Gastrocnemius medialis (tissue), 4 donors: Measurements from ENCODE around the gene ARHGAP26. TPM values are rescaled to one million over a fixed set of nuclear protein-coding genes. Genes with fewer than 3 reads are reported as not detected.

Source experiments
- ATAC-seq, 2 donors: fragments of 150-250 bp; one replicate each; pipeline ENCODE4 v1.9.1; 2016
- DNase-seq, 2 donors: peaks; one replicate each; pipeline ENCODE4 v3.0.0-alpha.2; 2019
- H3K27ac ChIP-seq, 4 donors: fragments of 200-600 bp; sonication (generic); 1 replicate in 1 of 4; 2 replicates in 3 of 4; pipeline ENCODE4 v1.5.1; 2016 to 2018; ENCODE audit warnings: mild to moderate bottlenecking in 2 of 4, moderate library complexity in 1 of 4
- H3K27me3 ChIP-seq, 3 donors: fragments of 200-600 bp; sonication (generic) in 2 of 3; 1 replicate in 1 of 3; 2 replicates in 2 of 3; pipeline versions ENCODE4 v1.5.1 to v1.6.0; 2016 to 2019; ENCODE audit warnings: mild to moderate bottlenecking in 1 of 3, moderate library complexity in 1 of 3
- H3K36me3 ChIP-seq, 2 donors: fragments of 200-600 bp; sonication (generic) in 1 of 2; one replicate each; pipeline ENCODE4 v1.5.1; 2017 to 2018
- H3K4me1 ChIP-seq, 2 donors: fragments of 200-600 bp; sonication (generic) in 1 of 2; one replicate each; pipeline ENCODE4 v1.5.1; 2016 to 2017; ENCODE audit warnings: mild to moderate bottlenecking in 2 of 2
- H3K4me3 ChIP-seq, 4 donors: fragments of 200-600 bp; sonication (generic) in 3 of 4; 1 replicate in 1 of 4; 2 replicates in 3 of 4; pipeline ENCODE4 v1.5.1; 2016 to 2019; ENCODE audit warnings: mild to moderate bottlenecking in 2 of 4
- H3K9me3 ChIP-seq, 3 donors: fragments of 200-600 bp; sonication (generic) in 2 of 3; 1 replicate in 1 of 3; 2 replicates in 2 of 3; pipeline ENCODE4 v1.5.1; 2016 to 2019
- CTCF ChIP-seq, 5 experiments: fragments of 450-650 bp in 3 of 5; fragments of 200-600 bp in 2 of 5; sonication (generic) in 2 of 5; IDR thresholded peaks in 4 of 5; conservative IDR thresholded peaks in 1 of 5; 1 replicate in 4 of 5; 2 replicates in 1 of 5; pipeline ENCODE4 v1.5.1; 2016 to 2019; ENCODE audit warnings: antibody characterized with exemption in 5 of 5, mild to moderate bottlenecking in 3 of 5, moderate library complexity in 3 of 5
- POLR2A ChIP-seq, 2 donors: fragments of 450-650 bp; IDR thresholded peaks; one replicate each; pipeline ENCODE4 v1.6.1; 2017; ENCODE audit warnings: antibody characterized with exemption in 2 of 2, mild to moderate bottlenecking in 2 of 2, moderate library complexity in 2 of 2
- in situ Hi-C, 4 donors: fragments of 200-750 bp; cut with MboI; loops; one replicate each; pipeline versions ENCODE4 v1.15.0 to v1.8.0; 2017; ENCODE audit warnings: low sequenced_read_pairs in 4 of 4
- intact Hi-C: fragments of 100-400 bp; cut with DNase I; formaldehyde crosslinking; loops from one replicate; pipeline ENCODE4 v1.15.1; 2023; ENCODE audit warnings: low total_unique reads
- total RNA-seq, 4 donors: library from RNA; depleted of rRNA; stranded (reverse); fragments of >200 nt; gene quantifications; one replicate each; pipeline versions ENCODE4 v1.1.0 to v1.2.3, GENCODE V29; 2016

ARHGAP26 gene
- total RNA-seq, 4 donors from 2014 or later: 9.1 to 22.4 (median 13.4) TPM

DNA sequence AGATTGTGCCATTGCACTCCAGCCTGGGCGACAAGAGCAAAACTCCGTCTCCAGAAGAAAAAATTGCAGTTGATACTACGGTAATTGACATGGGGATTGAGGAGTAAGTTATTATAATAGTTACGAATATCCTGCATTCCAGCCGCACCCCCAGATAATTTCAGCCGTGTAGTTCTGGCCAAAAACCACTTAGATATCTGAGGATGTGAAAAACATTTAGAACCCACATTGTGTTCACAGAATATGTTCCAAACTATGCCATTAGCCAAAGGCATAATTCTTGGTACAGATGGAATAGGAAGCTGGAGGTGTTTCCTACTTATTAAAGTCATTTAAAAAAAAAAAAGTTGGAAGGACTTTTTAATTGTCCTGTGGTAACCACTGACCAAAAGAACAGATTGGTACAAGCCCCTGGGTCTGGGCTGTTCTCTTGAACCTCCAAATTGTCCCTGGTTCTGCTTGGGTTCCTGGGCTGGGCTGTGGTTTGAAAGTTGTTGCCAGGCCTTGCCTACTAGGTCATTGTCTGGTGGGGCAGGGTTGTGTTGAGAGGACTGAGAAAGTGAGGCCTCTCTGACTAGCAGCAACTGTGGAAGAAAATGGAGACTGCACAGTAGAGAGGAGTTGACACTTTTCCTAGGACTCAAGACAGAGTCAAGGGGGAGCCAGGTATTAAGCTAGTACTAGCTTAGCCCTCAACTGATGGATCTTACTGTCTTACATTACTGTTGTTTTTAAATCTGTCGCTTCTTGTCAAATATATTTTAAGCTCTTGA is 434.5 kb downstream of the ARHGAP26 start:
- peaks cover 22 to 34% of the 10 kb centered on the region in 2 donors for H3K4me1 ChIP-seq
- peak overlapping the region; percentile 11 to 52 (median 38) for H3K27ac ChIP-seq
- no peaks in the 10 kb centered on the region for H3K9me3 ChIP-seq
- ATAC-seq (no peak), DNase-seq (no peak)
- TF ChIP-seq CTCF (IDR thresholded peaks at IDR 0.05 in 4 of 5, conservative IDR thresholded peaks at IDR 0.05 in 1 of 5): no peak
- no peak for TF ChIP-seq POLR2A (IDR thresholded peaks at IDR 0.05)
- H3K36me3 ChIP-seq: no peaks in the 10 kb centered on the region
- no peak overlapping the region for H3K4me3 ChIP-seq
- intact Hi-C loops (loop anchor here (10.0 kb wide), 1 partner anchor 270 kb away; no protein-coding TSS in a partner anchor), in situ Hi-C loops (no loop called here)
- no peaks in the 10 kb centered on the region for H3K27me3 ChIP-seq

DNA sequence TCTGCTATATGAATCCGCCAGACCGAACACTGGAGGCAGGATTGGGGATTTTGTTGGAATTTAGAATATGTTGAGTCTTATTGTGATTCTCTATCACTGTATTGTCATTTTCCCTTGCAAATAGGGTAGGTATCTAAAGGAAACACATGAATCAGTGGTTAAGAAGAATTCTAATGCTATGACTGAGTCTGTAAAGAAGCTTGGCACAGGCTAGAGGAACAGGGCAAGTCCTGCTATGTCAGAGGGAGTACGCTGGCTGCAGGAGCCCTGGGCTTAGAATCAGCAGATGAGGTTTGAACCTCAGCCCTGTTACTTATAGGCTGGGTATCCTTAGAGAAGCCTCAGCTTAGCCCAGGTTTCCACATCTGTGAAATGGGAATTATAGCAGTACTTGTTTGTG is 435.2 kb downstream of the ARHGAP26 start:
- DNase-seq: no peak
- H3K27ac ChIP-seq: peak overlapping the region in 3 of 4 donors; percentile 11 to 52 (median 43)

GRCh38 chr5:143205883-143206195 is 435.7 kb downstream of the ARHGAP26 start:
- Histone ChIP-seq H3K4me1 (peaks cover 22 to 25% of the 10 kb centered on the region in 2 donors), H3K4me3 (no peak overlapping the region), H3K9me3 (no peaks in the 10 kb centered on the region), H3K27ac (peak overlapping the region in 1 of 4 donors; percentile 4), H3K36me3 (no peaks in the 10 kb centered on the region), H3K27me3 (no peaks in the 10 kb centered on the region)
- in situ Hi-C loops (no loop called here), intact Hi-C loops (loop anchor here (10.0 kb wide), 1 partner anchor 271 kb away; no protein-coding TSS in a partner anchor)
- no peak for TF ChIP-seq CTCF (IDR thresholded peaks at IDR 0.05 in 4 of 5, conservative IDR thresholded peaks at IDR 0.05 in 1 of 5)
- TF ChIP-seq POLR2A (IDR thresholded peaks at IDR 0.05): no peak
- no peak for ATAC-seq
- DNase-seq: no peak

More for the DNA sequence above, 435.2 kb downstream of the ARHGAP26 start:
- peak; percentile 32 to 54 for ATAC-seq
- Histone ChIP-seq H3K36me3 (no peaks in the 10 kb centered on the region), H3K9me3 (no peaks in the 10 kb centered on the region), H3K4me3 (no peak overlapping the region), H3K4me1 (peaks cover 22 to 30% of the 10 kb centered on the region in 2 donors), H3K27me3 (no peaks in the 10 kb centered on the region)
- TF ChIP-seq POLR2A (IDR thresholded peaks at IDR 0.05): no peak
- TF ChIP-seq CTCF (IDR thresholded peaks at IDR 0.05 in 4 of 5, conservative IDR thresholded peaks at IDR 0.05 in 1 of 5): no peak
- in situ Hi-C loops: no loop called here
- intact Hi-C loops: loop anchor here (10.0 kb wide), 1 partner anchor 271 kb away; no protein-coding TSS in a partner anchor

DNA sequence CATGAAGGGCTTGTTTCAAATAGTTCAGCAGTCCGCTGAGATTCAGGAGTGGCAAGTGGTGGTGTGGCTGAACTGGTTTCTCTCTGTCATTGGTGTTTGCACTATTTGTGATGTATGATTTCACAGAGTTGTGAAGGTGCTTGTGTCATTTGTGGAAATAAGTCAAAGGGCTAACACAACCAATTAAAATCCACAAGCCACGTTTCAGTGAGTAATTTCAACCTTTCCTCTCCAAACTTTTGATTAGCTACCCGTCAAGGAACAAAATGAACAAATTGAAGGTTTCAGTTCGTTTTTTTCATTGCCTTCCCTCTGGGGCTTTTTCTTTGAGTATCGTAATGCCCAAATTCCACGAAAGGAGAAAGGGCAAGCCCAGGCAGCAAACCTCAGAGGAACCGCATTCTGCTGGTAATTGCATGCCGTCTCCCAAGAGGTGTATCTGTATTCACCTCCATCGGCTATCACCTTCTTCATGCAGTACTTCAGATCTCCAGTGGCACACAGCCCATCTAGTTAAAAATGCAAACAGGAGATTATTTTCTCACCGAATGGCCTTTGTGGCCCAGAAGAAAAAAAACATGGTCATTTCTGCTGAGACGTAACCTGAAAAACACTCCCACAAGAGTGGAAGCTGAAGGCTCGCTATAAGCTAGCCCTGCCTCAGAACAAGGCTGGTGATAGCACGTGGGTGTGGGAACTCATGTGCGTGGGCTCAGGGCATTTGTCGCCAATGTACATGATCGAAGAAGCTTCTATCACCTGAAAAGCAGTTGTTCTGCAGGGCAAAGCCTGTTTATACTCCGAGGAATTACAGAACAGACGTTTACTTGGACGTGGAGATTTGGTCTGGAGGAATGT is 436.2 kb downstream of the ARHGAP26 start:
- intact Hi-C loops: loop anchor here (10.0 kb wide), 1 partner anchor 272 kb away; no protein-coding TSS in a partner anchor
- Histone ChIP-seq H3K27ac (no peak overlapping the region), H3K4me3 (no peak overlapping the region), H3K36me3 (no peaks in the 10 kb centered on the region), H3K27me3 (no peaks in the 10 kb centered on the region), H3K4me1 (peaks cover 16 to 19% of the 10 kb centered on the region in 2 donors), H3K9me3 (no peaks in the 10 kb centered on the region)
- ATAC-seq (no peak), DNase-seq (no peak)
- TF ChIP-seq CTCF (IDR thresholded peaks at IDR 0.05 in 4 of 5, conservative IDR thresholded peaks at IDR 0.05 in 1 of 5): no peak
- no peak for TF ChIP-seq POLR2A (IDR thresholded peaks at IDR 0.05)
- in situ Hi-C loops: no loop called here
